OCI-LY7 (cell line): ENCODE data around the gene GRIA4.

Experiments
- EZH2phosphoT487 ChIP-seq: fragments of 200-600 bp; sonication (generic); IDR thresholded peaks from 2 replicates; pipeline ENCODE4 v1.6.1; 2018; ENCODE audit warnings: low read depth, borderline replicate concordance, mild to moderate bottlenecking, mixed run types, antibody characterized with exemption, low read length, moderate library complexity, mixed read lengths
- TF ChIP-seq, protein P1 (sequence below): fragments of 200-600 bp; sonication (generic); conservative IDR thresholded peaks from 2 replicates; pipeline ENCODE4 v1.5.1; 2014; ENCODE audit warnings: mild to moderate bottlenecking, antibody characterized with exemption, low read length, moderate library complexity, mixed read lengths

DNA sequence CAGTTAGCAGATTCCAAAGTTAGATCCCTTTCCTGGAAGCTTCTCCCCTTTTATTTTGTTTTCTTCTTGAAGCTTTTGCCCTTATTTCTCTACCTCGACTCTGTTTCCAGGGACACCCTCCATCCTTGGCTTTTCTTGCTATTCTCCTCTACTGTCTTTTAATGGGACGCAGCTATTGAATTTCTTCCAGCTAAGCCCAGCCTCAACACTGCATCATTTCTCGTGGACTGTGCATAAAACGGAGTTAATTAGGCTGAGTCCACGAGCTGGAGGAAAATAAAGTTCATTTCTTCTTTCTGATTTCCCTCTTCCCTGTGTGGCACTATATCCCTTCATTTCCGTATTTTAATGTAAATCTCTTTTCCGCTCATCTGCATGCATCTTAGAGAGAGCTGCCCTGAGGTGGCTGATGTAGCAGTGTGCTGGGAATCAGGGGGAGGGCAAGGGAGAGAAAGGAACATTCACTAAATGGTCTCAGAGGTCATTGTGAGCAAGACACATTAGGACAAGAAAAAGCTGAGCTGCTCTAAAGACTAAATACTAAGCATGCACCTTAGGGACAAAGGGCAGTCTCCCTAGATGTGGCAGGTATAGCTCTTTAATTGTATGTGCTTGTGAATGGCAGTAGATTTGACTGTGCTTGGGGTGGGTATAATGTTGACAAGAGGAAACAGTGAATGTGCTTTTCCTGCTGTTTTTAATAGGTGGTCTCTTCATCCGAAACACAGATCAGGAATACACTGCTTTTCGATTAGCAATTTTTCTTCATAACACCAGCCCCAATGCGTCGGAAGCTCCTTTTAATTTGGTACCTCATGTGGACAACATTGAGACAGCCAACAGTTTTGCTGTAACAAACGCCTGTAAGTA, 1.9 kb downstream of the GRIA4 start:
- TF ChIP-seq, protein P1, sequence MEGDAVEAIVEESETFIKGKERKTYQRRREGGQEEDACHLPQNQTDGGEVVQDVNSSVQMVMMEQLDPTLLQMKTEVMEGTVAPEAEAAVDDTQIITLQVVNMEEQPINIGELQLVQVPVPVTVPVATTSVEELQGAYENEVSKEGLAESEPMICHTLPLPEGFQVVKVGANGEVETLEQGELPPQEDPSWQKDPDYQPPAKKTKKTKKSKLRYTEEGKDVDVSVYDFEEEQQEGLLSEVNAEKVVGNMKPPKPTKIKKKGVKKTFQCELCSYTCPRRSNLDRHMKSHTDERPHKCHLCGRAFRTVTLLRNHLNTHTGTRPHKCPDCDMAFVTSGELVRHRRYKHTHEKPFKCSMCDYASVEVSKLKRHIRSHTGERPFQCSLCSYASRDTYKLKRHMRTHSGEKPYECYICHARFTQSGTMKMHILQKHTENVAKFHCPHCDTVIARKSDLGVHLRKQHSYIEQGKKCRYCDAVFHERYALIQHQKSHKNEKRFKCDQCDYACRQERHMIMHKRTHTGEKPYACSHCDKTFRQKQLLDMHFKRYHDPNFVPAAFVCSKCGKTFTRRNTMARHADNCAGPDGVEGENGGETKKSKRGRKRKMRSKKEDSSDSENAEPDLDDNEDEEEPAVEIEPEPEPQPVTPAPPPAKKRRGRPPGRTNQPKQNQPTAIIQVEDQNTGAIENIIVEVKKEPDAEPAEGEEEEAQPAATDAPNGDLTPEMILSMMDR: no peak
- TF ChIP-seq EZH2phosphoT487: no peak
